ENCODE data around the gene LIN52. TPM values are rescaled to one million over a fixed set of nuclear protein-coding genes. Genes with fewer than 3 reads are reported as not detected.

Gene LIN52
- total and polyA plus RNA-seq, 2 experiments from 2014 or later: 8.6 to 10.8 TPM

- TF ChIP-seq ZNF462 (CRISPR knock-in tag; IDR thresholded peaks at IDR 0.05) (no peak), POLR2AphosphoS5 (IDR thresholded peaks at IDR 0.05; ENCODE audit: low read depth) (no peak), EZH2phosphoT487 (IDR thresholded peaks at IDR 0.05; ENCODE audit: unreplicated experiment) (no peak), NANOG (IDR thresholded peaks at IDR 0.05; ENCODE audit: borderline replicate concordance) (no peak), STAT1 (IDR thresholded peaks at IDR 0.05; ENCODE audit: unreplicated experiment) (no peak), CREB1 (CRISPR knock-in tag; IDR thresholded peaks at IDR 0.05; ENCODE audit: low read depth) (no peak)
These were observed 164.9 kb downstream of the LIN52 start (continued) for GRCh38 chr14:74249433-74250375.

Small RNAs within 50 kb of the gene (small RNA-seq; reads per million reads assigned to genes)
- gene AC006349.1 (ENCODE audit: low replicate concordance) (not detected), gene RN7SL530P (ENCODE audit: low replicate concordance) (not detected)

Other genes with a start within 250 kb of the LIN52 start
- gene PTGR2, start 233.1 kb upstream of the LIN52 start, total RNA-seq (2014; rRNA removed; shearing (Covaris generic)): 9.5 and 20.0 TPM in 2 replicates
- gene PTGR2, start 233.1 kb upstream of the LIN52 start, polyA plus RNA-seq (2016; fragmentation: Nextera tagmentation; extraction: Ambion mirVana): 19.9 and 25.4 TPM in 2 replicates
- gene ZNF410, start 198.1 kb upstream of the LIN52 start, total RNA-seq (2014; rRNA removed; shearing (Covaris generic)): 20.4 and 31.7 TPM in 2 replicates
- 8.6 and 10.6 TPM in 2 replicates for gene ZNF410, start 198.1 kb upstream of the LIN52 start, polyA plus RNA-seq (2016; fragmentation: Nextera tagmentation; extraction: Ambion mirVana)
- 0.04 and 0.28 TPM in 2 replicates for gene FAM161B, start 134.9 kb upstream of the LIN52 start, total RNA-seq (2014; rRNA removed; shearing (Covaris generic))
- gene FAM161B, start 134.9 kb upstream of the LIN52 start, polyA plus RNA-seq (2016; fragmentation: Nextera tagmentation; extraction: Ambion mirVana): 2.3 and 2.8 TPM in 2 replicates
- 13.8 and 14.9 TPM in 2 replicates for gene COQ6, start 134.7 kb upstream of the LIN52 start, total RNA-seq (2014; rRNA removed; shearing (Covaris generic))
- gene COQ6, start 134.7 kb upstream of the LIN52 start, polyA plus RNA-seq (2016; fragmentation: Nextera tagmentation; extraction: Ambion mirVana): 6.8 and 8.9 TPM in 2 replicates
- 5.5 and 7.9 TPM in 2 replicates for gene ENTPD5, start 65.7 kb upstream of the LIN52 start, total RNA-seq (2014; rRNA removed; shearing (Covaris generic))
- 3.5 and 4.6 TPM in 2 replicates for gene ENTPD5, start 65.7 kb upstream of the LIN52 start, polyA plus RNA-seq (2016; fragmentation: Nextera tagmentation; extraction: Ambion mirVana)
- gene BBOF1, start 65.6 kb upstream of the LIN52 start, total RNA-seq (2014; rRNA removed; shearing (Covaris generic)): 0.24 TPM in 1 of 2 replicates, not detected in the other
- gene BBOF1, start 65.6 kb upstream of the LIN52 start, polyA plus RNA-seq (2016; fragmentation: Nextera tagmentation; extraction: Ambion mirVana): 0.40 and 0.53 TPM in 2 replicates
- gene ALDH6A1, start 503 bp upstream of the LIN52 start, total RNA-seq (2014; rRNA removed; shearing (Covaris generic)): 20.7 and 28.0 TPM in 2 replicates
- gene ALDH6A1, start 503 bp upstream of the LIN52 start, polyA plus RNA-seq (2016; fragmentation: Nextera tagmentation; extraction: Ambion mirVana): 14.6 and 16.1 TPM in 2 replicates
- 0.49 and 0.66 TPM in 2 replicates for gene VSX2, start 154.5 kb downstream of the LIN52 start, total RNA-seq (2014; rRNA removed; shearing (Covaris generic))
- 0.35 and 0.52 TPM in 2 replicates for gene VSX2, start 154.5 kb downstream of the LIN52 start, polyA plus RNA-seq (2016; fragmentation: Nextera tagmentation; extraction: Ambion mirVana)
- 56.6 and 73.1 TPM in 2 replicates for gene ABCD4, start 218.0 kb downstream of the LIN52 start, total RNA-seq (2014; rRNA removed; shearing (Covaris generic))
- gene ABCD4, start 218.0 kb downstream of the LIN52 start, polyA plus RNA-seq (2016; fragmentation: Nextera tagmentation; extraction: Ambion mirVana): 60.5 and 64.6 TPM in 2 replicates

All from GM23338 (cell line).